Ureter (tissue), 1 donor: ENCODE results near the gene PGM3. TPM values are rescaled to one million over a fixed set of nuclear protein-coding genes. Genes with fewer than 3 reads are reported as not detected.

ENCODE experiments used
- DNase-seq: peaks from one replicate; pipeline ENCODE4 v3.0.0-alpha.2; 2020; ENCODE audit warnings: low spot score
- total RNA-seq: library from RNA; stranded (reverse); gene quantifications from one replicate; pipeline ENCODE4 v1.2.4, GENCODE V29; 2023
- donor health status: DM: yes; HTN: yes; CAD: no.

Gene PGM3
- total RNA-seq, 1 donor from 2014 or later: 25.3 TPM

- no peak for DNase-seq
Measured at GRCh38 chr6:83119742-83120300, 73.2 kb downstream of the PGM3 start.

GRCh38 chr6:83117802-83118201 lies 75.3 kb downstream of the PGM3 start:
- DNase-seq: no peak

Other genes with a start within 250 kb of the PGM3 start
- 6.5 TPM for gene UBE3D, start 127.4 kb downstream of the PGM3 start, total RNA-seq
- 43.1 TPM for gene DOP1A, start 125.6 kb downstream of the PGM3 start, total RNA-seq
- 2.6 TPM for gene RWDD2A, start 92 bp upstream of the PGM3 start, total RNA-seq
- 10.1 TPM for gene ME1, start 237.8 kb upstream of the PGM3 start, total RNA-seq